H1 (cell line): Measurements from ENCODE around the gene LANCL2.

ENCODE experiments used
- EGR1 ChIP-seq: IDR thresholded peaks from 2 replicates; pipeline ENCODE4 v1.6.1; 2011; ENCODE audit warnings: low read depth, low read length, borderline replicate concordance
- EP300 ChIP-seq, 2 experiments: IDR thresholded peaks; 1 replicate in 1 of 2; 2 replicates in 1 of 2; pipeline ENCODE4 v1.6.1; 2011 to 2012; ENCODE audit warnings: low read depth in 2 of 2, low read length in 2 of 2, mild to moderate bottlenecking in 2 of 2, borderline replicate concordance in 1 of 2, inconsistent platforms in 1 of 2, moderate library complexity in 1 of 2
- EZH2 ChIP-seq: fragments of 200-600 bp; sonication (generic); IDR thresholded peaks from 2 replicates; pipeline ENCODE4 v1.7.1; 2012; ENCODE audit warnings: low read depth, mild to moderate bottlenecking, moderate library complexity, low read length, inconsistent platforms; ENCODE audit not compliant: severe bottlenecking
- POLR2AphosphoS5 ChIP-seq: IDR thresholded peaks from 2 replicates; pipeline ENCODE4 v1.6.1; 2011; ENCODE audit warnings: low read depth, low read length
- SIX5 ChIP-seq: IDR thresholded peaks from 2 replicates; pipeline ENCODE4 v1.6.1; 2011; ENCODE audit warnings: mild to moderate bottlenecking, low read depth, low read length
- SUZ12 ChIP-seq: fragments of 200-600 bp; sonication (generic); IDR thresholded peaks from 2 replicates; pipeline ENCODE4 v1.6.1; 2012; ENCODE audit warnings: mild to moderate bottlenecking, inconsistent platforms, low read length, moderate library complexity, mixed read lengths
- TBP ChIP-seq: IDR thresholded peaks from 2 replicates; pipeline ENCODE4 v1.6.1; 2011; ENCODE audit warnings: low read depth, low read length, improper control_type of control experiment
- TCF12 ChIP-seq: IDR thresholded peaks from 2 replicates; pipeline ENCODE4 v1.6.1; 2011; ENCODE audit warnings: low read depth, mild to moderate bottlenecking, low read length
- YY1 ChIP-seq: IDR thresholded peaks from 2 replicates; pipeline ENCODE4 v1.6.1; 2011; ENCODE audit warnings: low read depth, mild to moderate bottlenecking, low read length
- TF ChIP-seq, protein P1 (sequence below), 3 experiments: IDR thresholded peaks; 1 replicate in 2 of 3; 2 replicates in 1 of 3; pipeline versions ENCODE4 v1.5.1 to v1.6.1; 2011; ENCODE audit warnings: low read length in 3 of 3, mild to moderate bottlenecking in 3 of 3, inconsistent platforms in 2 of 3, low read depth in 1 of 3, moderate library complexity in 1 of 3; ENCODE audit not compliant: insufficient read depth in 1 of 3; ENCODE audit errors: control extremely low read depth in 1 of 3
- TF ChIP-seq, protein P2 (sequence below): fragments of 300-600 bp; sonication (generic); IDR thresholded peaks from 2 replicates; pipeline ENCODE4 v1.7.1; 2012; ENCODE audit warnings: low read length, moderate library complexity, mild to moderate bottlenecking, inconsistent platforms; ENCODE audit not compliant: insufficient replicate concordance
- TF ChIP-seq, protein P3 (sequence below): IDR thresholded peaks from 2 replicates; pipeline ENCODE4 v1.6.1; 2012; ENCODE audit warnings: low read length, inconsistent platforms

DNA sequence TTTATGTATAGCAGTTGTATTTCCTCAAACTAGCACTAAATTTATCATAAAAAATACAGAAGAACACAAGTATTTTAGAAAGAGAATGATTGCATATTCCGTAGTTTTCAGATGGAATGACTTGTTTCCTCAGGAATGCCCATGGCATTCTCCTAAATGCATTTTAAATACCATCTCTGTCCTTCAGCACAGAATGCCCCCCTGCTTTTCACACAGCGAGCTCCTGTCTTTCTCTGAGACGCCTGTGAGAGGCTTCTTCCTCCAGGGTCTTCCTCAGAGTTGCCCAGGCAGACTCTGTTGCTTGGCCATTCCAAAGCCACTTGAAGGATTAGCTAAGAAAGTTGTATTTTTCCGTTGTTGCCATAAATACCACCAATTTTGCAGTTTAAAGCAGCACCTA lies 10.1 kb downstream of the LANCL2 start:
- TF ChIP-seq TBP, result no peak
- TF ChIP-seq, protein P1, sequence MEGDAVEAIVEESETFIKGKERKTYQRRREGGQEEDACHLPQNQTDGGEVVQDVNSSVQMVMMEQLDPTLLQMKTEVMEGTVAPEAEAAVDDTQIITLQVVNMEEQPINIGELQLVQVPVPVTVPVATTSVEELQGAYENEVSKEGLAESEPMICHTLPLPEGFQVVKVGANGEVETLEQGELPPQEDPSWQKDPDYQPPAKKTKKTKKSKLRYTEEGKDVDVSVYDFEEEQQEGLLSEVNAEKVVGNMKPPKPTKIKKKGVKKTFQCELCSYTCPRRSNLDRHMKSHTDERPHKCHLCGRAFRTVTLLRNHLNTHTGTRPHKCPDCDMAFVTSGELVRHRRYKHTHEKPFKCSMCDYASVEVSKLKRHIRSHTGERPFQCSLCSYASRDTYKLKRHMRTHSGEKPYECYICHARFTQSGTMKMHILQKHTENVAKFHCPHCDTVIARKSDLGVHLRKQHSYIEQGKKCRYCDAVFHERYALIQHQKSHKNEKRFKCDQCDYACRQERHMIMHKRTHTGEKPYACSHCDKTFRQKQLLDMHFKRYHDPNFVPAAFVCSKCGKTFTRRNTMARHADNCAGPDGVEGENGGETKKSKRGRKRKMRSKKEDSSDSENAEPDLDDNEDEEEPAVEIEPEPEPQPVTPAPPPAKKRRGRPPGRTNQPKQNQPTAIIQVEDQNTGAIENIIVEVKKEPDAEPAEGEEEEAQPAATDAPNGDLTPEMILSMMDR (IDR thresholded peaks at IDR 0.05; ENCODE audit: control extremely low read depth in 1 of 3, insufficient read depth in 1 of 3, low read depth in 1 of 3, low read length in 3 of 3), result no peak
- no peak for TF ChIP-seq POLR2AphosphoS5
- TF ChIP-seq EP300 (IDR thresholded peaks at IDR 0.05; ENCODE audit: borderline replicate concordance in 1 of 2, low read depth in 2 of 2, low read length in 2 of 2), result no peak
- TF ChIP-seq TCF12, result no peak
- TF ChIP-seq, protein P2, sequence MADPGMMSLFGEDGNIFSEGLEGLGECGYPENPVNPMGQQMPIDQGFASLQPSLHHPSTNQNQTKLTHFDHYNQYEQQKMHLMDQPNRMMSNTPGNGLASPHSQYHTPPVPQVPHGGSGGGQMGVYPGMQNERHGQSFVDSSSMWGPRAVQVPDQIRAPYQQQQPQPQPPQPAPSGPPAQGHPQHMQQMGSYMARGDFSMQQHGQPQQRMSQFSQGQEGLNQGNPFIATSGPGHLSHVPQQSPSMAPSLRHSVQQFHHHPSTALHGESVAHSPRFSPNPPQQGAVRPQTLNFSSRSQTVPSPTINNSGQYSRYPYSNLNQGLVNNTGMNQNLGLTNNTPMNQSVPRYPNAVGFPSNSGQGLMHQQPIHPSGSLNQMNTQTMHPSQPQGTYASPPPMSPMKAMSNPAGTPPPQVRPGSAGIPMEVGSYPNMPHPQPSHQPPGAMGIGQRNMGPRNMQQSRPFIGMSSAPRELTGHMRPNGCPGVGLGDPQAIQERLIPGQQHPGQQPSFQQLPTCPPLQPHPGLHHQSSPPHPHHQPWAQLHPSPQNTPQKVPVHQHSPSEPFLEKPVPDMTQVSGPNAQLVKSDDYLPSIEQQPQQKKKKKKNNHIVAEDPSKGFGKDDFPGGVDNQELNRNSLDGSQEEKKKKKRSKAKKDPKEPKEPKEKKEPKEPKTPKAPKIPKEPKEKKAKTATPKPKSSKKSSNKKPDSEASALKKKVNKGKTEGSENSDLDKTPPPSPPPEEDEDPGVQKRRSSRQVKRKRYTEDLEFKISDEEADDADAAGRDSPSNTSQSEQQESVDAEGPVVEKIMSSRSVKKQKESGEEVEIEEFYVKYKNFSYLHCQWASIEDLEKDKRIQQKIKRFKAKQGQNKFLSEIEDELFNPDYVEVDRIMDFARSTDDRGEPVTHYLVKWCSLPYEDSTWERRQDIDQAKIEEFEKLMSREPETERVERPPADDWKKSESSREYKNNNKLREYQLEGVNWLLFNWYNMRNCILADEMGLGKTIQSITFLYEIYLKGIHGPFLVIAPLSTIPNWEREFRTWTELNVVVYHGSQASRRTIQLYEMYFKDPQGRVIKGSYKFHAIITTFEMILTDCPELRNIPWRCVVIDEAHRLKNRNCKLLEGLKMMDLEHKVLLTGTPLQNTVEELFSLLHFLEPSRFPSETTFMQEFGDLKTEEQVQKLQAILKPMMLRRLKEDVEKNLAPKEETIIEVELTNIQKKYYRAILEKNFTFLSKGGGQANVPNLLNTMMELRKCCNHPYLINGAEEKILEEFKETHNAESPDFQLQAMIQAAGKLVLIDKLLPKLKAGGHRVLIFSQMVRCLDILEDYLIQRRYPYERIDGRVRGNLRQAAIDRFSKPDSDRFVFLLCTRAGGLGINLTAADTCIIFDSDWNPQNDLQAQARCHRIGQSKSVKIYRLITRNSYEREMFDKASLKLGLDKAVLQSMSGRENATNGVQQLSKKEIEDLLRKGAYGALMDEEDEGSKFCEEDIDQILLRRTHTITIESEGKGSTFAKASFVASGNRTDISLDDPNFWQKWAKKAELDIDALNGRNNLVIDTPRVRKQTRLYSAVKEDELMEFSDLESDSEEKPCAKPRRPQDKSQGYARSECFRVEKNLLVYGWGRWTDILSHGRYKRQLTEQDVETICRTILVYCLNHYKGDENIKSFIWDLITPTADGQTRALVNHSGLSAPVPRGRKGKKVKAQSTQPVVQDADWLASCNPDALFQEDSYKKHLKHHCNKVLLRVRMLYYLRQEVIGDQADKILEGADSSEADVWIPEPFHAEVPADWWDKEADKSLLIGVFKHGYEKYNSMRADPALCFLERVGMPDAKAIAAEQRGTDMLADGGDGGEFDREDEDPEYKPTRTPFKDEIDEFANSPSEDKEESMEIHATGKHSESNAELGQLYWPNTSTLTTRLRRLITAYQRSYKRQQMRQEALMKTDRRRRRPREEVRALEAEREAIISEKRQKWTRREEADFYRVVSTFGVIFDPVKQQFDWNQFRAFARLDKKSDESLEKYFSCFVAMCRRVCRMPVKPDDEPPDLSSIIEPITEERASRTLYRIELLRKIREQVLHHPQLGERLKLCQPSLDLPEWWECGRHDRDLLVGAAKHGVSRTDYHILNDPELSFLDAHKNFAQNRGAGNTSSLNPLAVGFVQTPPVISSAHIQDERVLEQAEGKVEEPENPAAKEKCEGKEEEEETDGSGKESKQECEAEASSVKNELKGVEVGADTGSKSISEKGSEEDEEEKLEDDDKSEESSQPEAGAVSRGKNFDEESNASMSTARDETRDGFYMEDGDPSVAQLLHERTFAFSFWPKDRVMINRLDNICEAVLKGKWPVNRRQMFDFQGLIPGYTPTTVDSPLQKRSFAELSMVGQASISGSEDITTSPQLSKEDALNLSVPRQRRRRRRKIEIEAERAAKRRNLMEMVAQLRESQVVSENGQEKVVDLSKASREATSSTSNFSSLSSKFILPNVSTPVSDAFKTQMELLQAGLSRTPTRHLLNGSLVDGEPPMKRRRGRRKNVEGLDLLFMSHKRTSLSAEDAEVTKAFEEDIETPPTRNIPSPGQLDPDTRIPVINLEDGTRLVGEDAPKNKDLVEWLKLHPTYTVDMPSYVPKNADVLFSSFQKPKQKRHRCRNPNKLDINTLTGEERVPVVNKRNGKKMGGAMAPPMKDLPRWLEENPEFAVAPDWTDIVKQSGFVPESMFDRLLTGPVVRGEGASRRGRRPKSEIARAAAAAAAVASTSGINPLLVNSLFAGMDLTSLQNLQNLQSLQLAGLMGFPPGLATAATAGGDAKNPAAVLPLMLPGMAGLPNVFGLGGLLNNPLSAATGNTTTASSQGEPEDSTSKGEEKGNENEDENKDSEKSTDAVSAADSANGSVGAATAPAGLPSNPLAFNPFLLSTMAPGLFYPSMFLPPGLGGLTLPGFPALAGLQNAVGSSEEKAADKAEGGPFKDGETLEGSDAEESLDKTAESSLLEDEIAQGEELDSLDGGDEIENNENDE, result no peak
- no peak for TF ChIP-seq SIX5
- no peak for TF ChIP-seq EGR1
- no peak for TF ChIP-seq YY1
- TF ChIP-seq, protein P3, sequence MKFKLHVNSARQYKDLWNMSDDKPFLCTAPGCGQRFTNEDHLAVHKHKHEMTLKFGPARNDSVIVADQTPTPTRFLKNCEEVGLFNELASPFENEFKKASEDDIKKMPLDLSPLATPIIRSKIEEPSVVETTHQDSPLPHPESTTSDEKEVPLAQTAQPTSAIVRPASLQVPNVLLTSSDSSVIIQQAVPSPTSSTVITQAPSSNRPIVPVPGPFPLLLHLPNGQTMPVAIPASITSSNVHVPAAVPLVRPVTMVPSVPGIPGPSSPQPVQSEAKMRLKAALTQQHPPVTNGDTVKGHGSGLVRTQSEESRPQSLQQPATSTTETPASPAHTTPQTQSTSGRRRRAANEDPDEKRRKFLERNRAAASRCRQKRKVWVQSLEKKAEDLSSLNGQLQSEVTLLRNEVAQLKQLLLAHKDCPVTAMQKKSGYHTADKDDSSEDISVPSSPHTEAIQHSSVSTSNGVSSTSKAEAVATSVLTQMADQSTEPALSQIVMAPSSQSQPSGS, result no peak
- no peak for TF ChIP-seq SUZ12
- TF ChIP-seq EZH2, result no peak
